Skeletal muscle tissue (tissue), 4 donors: ENCODE data around the gene TPRN. TPM values are rescaled to one million over a fixed set of nuclear protein-coding genes. Genes with fewer than 3 reads are reported as not detected.

Experiments used
- H3K27ac ChIP-seq: one replicate; pipeline ENCODE4 v1.7.0; 2013; ENCODE audit warnings: mild to moderate bottlenecking, low read depth, low read length, inconsistent platforms
- H3K27me3 ChIP-seq, 3 donors: one replicate each; pipeline ENCODE4 v1.7.0; 2013; ENCODE audit warnings: low read length in 3 of 3; ENCODE audit not compliant: control insufficient read depth in 3 of 3, insufficient read depth in 3 of 3
- H3K36me3 ChIP-seq, 3 donors: one replicate each; pipeline ENCODE4 v1.7.0; 2013; ENCODE audit warnings: low read length in 3 of 3; ENCODE audit not compliant: control insufficient read depth in 3 of 3, insufficient read depth in 3 of 3
- H3K4me1 ChIP-seq, 3 donors: one replicate each; pipeline ENCODE4 v1.7.0; 2013; ENCODE audit warnings: low read length in 3 of 3, mild to moderate bottlenecking in 3 of 3; ENCODE audit not compliant: control insufficient read depth in 3 of 3, insufficient read depth in 3 of 3
- H3K4me3 ChIP-seq, 3 donors: one replicate each; pipeline ENCODE4 v1.7.0; 2013; ENCODE audit warnings: low read length in 3 of 3
- H3K9ac ChIP-seq, 3 donors: one replicate each; pipeline ENCODE4 v1.7.0; 2013; ENCODE audit warnings: low read length in 3 of 3, mild to moderate bottlenecking in 3 of 3, moderate library complexity in 2 of 3, low read depth in 1 of 3
- H3K9me3 ChIP-seq, 3 donors: one replicate each; pipeline ENCODE4 v1.7.0; 2013; ENCODE audit warnings: low read length in 3 of 3; ENCODE audit not compliant: control insufficient read depth in 3 of 3
- total RNA-seq: library from RNA; depleted of rRNA; stranded (reverse); fragments of >200 nt; gene quantifications from one replicate; pipeline ENCODE4 v1.2.3, GENCODE V29; 2014
- donor health status: Osteomylitis.

The TPRN gene
- total RNA-seq, 1 donor from 2014 or later, result 2.6 TPM

DNA sequence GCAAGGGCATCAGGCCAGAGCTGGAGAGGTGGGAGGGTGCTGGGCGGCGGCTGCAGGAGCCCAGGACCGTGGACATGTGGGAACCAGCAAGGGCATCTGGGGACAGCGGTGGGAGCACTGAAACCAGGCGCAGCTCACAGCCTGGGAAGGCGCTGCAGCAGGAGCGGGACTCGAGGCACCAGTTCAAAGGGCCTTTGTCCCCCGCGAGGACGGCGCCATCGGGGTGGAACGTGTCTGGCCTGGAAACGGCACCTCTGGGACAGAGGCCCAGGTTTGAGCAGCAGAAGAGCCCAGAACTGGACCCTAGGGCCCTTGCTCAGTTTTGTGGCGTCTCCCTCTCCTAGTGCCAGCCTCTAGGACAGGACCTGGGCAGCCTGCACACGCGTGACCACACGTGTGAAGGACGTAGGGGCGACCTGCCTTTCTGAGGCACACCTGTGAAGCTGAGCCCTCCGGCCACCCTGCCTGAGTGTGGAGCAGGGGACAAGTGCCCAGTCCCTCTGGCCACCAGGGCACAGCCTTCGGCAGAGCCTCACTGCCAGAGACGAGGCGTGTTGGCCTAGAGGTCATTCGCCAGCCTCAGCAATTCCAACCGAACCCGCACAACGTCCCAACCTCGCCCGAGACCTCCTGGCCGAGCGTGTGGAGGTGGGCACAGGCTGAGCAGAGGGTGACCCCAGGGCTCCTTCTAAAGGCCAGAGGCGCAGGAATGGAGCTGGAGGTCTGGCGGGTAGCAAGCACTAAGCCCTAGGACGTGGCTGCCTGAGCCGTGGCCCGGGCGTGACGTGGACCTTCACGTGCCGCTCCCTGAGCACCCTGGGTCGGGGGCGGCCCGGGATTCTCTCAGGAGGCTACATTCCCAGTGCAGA, 26.5 kb downstream of the TPRN start:
- Histone ChIP-seq H3K36me3 (peaks cover 5 to 7% (median 7%) of the 10 kb centered on the region in 3 donors), H3K9ac (no peak overlapping the region), H3K4me3 (no peak overlapping the region), H3K4me1 (peaks cover 6 to 12% (median 8%) of the 10 kb centered on the region in 3 donors), H3K9me3 (no peaks in the 10 kb centered on the region), H3K27me3 (peaks cover 34 to 53% (median 44%) of the 10 kb centered on the region in 3 donors), H3K27ac (no peak overlapping the region)

DNA sequence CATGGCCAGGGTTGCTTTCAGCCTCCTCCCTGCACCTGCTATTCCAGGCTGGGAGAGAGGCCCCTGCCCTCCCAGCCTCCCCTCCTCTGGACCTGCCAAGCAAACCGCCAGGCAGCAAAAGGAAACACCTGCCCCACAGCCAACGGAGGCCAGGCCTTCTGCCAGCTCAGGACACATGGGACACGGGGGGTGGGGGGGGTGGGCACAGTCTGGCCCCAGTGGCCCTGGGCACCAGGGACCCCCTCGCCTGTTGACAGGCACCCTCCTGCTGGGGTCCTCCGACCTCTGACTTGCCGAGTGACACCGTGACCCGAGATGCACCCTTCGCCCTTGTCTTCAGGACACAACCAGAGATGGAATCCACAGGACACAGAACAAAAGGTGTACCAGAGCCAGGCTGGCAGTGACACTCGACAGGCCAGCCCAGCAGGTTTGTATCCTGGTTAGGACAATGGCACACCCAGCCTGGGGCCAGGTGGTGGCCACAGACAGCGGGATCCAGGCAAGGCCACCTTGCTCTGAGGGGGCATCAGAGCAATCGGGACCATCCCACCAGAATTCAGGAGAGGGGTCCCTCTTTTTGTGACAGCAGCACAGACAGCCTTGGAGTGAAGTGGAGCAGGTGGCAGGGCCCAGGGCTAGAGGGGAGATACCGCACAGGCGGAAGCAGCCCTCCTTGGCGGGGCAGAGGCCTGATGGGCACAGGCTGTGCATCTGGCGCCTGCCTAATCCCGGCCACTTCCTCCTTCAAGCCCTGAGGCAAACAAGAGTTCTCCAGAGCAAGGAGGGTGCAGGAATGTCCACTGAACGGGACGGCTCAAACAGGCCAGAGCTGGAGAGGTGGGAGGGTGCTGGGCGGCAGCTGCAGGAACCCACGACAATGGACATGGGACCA, 27.4 kb downstream of the TPRN start:
- Histone ChIP-seq H3K9ac (no peak overlapping the region), H3K9me3 (no peaks in the 10 kb centered on the region), H3K27ac (no peak overlapping the region), H3K4me1 (peaks cover 13 to 19% (median 13%) of the 10 kb centered on the region in 3 donors), H3K36me3 (peaks cover 3 to 5% (median 4%) of the 10 kb centered on the region in 3 donors), H3K4me3 (no peak overlapping the region), H3K27me3 (peaks cover 36 to 62% (median 52%) of the 10 kb centered on the region in 3 donors)

DNA sequence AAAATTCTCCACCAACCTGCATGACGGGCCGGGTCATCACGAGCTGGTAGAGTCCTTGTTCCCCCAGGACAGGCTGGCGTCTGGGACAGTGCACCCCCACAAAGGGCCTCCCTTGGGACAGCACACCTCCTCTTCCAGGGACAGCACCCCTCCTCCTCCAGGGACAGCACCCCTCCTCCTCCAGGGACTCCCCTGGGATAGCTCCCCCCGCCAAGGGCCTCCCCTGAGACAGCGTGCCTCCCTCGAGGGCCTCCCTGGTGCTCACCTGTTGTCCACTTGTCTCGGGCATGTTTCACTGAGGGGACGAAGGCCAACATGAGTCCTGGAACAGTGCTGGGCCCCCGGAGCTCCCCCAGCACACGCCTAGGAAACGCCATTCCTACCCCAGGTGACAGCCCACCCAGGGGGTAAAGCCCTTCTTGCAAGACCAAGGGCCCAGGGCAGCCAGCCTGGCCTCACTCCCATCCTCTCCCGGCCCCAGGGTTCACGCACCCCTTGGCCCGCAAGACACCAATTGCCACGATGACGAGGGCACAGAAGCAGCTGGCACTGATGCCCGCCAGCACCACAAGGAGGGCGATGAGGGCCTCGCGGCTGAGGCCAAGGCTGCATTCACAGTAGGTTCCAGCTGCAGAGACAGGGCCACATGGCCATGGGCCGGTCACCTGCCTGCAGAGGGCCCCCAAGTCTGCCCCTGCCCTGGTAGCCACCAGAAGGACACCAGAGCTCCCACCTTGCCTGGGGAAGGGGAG, 29.2 kb downstream of the TPRN start:
- peaks cover 13 to 23% (median 16%) of the 10 kb centered on the region in 3 donors for H3K4me1 ChIP-seq
- no peaks in the 10 kb centered on the region for H3K9me3 ChIP-seq
- H3K9ac ChIP-seq, result no peak overlapping the region
- no peak overlapping the region for H3K27ac ChIP-seq
- H3K27me3 ChIP-seq, result peaks cover 47 to 80% (median 68%) of the 10 kb centered on the region in 3 donors
- H3K36me3 ChIP-seq, result no peaks in the 10 kb centered on the region
- no peak overlapping the region for H3K4me3 ChIP-seq

DNA sequence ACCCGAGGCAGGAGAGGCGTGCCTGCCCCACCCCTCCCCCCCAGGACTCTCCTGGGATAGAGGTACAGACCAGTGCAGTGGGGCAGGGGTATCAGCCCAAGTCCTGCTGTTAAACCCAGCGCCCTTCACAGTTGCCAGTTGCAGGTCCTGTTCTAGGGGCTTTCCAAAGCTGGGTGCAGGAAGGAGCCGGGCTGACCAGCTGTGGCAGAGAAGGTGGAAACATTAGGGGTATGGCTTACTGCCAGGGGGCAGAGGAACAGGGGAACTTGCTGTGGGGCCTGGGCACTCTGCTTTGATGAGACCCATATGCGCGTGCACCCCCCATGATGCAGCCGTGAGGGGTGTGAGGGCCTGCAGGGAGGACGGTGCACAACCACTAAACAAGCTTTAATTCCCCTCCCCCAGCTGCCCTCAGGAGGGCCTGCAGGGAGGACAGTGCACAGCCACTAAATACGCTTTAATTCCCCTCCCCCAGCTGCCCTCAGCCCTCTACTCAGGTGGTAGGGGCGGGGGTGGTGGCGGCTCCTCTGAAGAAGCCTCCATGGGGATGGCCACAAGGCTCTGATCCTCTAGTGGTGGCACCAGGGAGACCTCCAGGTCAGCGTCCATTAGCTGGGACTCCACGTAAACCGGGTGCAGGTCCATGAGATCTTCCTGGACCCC, 29.9 kb downstream of the TPRN start:
- Histone ChIP-seq H3K27me3 (peaks cover 54 to 87% (median 75%) of the 10 kb centered on the region in 3 donors), H3K4me3 (no peak overlapping the region), H3K9ac (no peak overlapping the region), H3K4me1 (peaks cover 13 to 23% (median 16%) of the 10 kb centered on the region in 3 donors), H3K36me3 (no peaks in the 10 kb centered on the region), H3K27ac (no peak overlapping the region), H3K9me3 (no peaks in the 10 kb centered on the region)

- H3K36me3 ChIP-seq, result no peaks in the 10 kb centered on the region
- peak within 1 kb of the TSS in 2 of 3 donors; percentile 62 to 64 for H3K4me3 ChIP-seq
- no peak within 1 kb of the TSS for H3K27ac ChIP-seq
- H3K27me3 ChIP-seq, result peaks cover 60 to 94% (median 82%) of the 10 kb centered on the region in 3 donors
- peaks cover 13 to 23% (median 16%) of the 10 kb centered on the region in 3 donors for H3K4me1 ChIP-seq
- H3K9ac ChIP-seq, result peak within 1 kb of the TSS in 1 of 3 donors; percentile 45
- no peaks in the 10 kb centered on the region for H3K9me3 ChIP-seq
Observed at GRCh38 chr9:137169896-137170358, 30.6 kb downstream of the TPRN start, which contains the start of gene LRRC26. Gene LRRC26, minus strand, starts transcription at chr9:137170051. Its CDS starts 108 bp downstream, at chr9:137169943.

GRCh38 chr9:137168904-137169856, 31.4 kb downstream of the TPRN start:
- Histone ChIP-seq H3K9me3 (no peaks in the 10 kb centered on the region), H3K9ac (peak overlapping the region in 1 of 3 donors; percentile 45), H3K4me1 (peaks cover 13 to 23% (median 16%) of the 10 kb centered on the region in 3 donors), H3K4me3 (peak overlapping the region in 2 of 3 donors; percentile 62 to 64), H3K27ac (no peak overlapping the region), H3K27me3 (peaks cover 68 to 100% (median 89%) of the 10 kb centered on the region in 3 donors), H3K36me3 (no peaks in the 10 kb centered on the region)

GRCh38 chr9:137168573-137168903, 32.0 kb downstream of the TPRN start:
- Histone ChIP-seq H3K4me1 (peaks cover 13 to 24% (median 16%) of the 10 kb centered on the region in 3 donors), H3K4me3 (peak overlapping the region in 1 of 3 donors; percentile 62), H3K27ac (no peak overlapping the region), H3K9me3 (no peaks in the 10 kb centered on the region), H3K9ac (peak overlapping the region in 1 of 3 donors; percentile 45), H3K36me3 (no peaks in the 10 kb centered on the region), H3K27me3 (peaks cover 74 to 100% (median 94%) of the 10 kb centered on the region in 3 donors)

DNA sequence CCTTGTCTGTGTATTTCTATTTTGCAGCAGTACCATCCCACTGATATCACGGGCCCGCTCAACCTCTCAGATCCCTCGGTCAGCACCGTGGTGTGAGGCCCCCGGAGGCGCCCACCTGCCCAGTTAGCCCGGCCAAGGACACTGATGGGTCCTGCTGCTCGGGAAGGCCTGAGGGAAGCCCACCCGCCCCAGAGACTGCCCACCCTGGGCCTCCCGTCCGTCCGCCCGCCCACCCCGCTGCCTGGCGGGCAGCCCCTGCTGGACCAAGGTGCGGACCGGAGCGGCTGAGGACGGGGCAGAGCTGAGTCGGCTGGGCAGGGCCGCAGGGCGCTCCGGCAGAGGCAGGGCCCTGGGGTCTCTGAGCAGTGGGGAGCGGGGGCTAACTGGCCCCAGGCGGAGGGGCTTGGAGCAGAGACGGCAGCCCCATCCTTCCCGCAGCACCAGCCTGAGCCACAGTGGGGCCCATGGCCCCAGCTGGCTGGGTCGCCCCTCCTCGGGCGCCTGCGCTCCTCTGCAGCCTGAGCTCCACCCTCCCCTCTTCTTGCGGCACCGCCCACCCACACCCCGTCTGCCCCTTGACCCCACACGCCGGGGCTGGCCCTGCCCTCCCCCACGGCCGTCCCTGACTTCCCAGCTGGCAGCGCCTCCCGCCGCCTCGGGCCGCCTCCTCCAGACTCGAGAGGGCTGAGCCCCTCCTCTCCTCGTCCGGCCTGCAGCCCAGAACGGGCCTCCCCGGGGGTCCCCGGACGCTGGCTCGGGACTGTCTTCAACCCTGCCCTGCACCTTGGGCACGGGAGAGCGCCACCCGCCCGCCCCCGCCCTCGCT, 32.6 kb downstream of the TPRN start:
- H3K4me1 ChIP-seq, result peaks cover 15 to 29% (median 19%) of the 10 kb centered on the region in 3 donors
- no peak overlapping the region for H3K4me3 ChIP-seq
- no peaks in the 10 kb centered on the region for H3K36me3 ChIP-seq
- no peaks in the 10 kb centered on the region for H3K9me3 ChIP-seq
- H3K9ac ChIP-seq, result no peak overlapping the region
- H3K27me3 ChIP-seq, result peaks cover 80 to 99% (median 93%) of the 10 kb centered on the region in 3 donors
- H3K27ac ChIP-seq, result no peak overlapping the region
